ENCODE results near the gene AMOTL1.

DNA sequence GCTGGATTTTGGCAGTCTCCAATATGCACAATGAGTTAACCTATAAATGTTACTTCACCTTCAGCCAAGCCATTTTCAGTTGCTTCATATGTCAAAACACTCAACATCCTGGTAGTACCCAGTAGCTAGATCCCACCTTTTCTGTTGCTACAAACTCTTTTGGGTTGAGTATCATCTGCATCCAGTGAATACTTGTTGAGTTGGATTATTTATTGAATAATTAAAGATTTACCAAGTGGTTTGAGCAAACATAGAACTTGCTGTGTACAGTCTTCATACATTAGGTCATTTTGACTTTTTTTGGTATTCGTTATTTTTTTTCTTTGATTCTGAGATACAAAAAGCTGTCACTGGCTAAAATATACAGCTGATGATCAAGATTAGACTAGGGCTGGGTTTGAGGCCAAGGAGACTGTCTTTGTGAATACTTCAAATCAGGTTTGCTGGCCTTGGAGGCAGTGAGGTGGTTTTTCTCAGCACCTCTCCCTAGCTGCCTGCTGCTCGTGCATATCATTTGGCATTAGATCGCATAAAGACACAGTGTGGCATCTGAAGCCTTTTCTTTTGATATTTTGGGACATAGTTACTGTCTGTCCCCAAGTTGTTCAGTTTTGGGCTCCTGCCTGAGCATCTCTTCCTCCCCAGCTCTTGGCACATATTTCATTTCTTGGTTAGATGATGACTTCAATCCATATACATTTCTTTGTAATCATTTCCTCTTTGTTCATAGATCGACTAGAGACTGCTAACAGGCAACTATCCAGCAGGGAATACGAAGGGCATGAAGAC lies 62.8 kb downstream of the AMOTL1 start:
- TF ChIP-seq, protein P1, sequence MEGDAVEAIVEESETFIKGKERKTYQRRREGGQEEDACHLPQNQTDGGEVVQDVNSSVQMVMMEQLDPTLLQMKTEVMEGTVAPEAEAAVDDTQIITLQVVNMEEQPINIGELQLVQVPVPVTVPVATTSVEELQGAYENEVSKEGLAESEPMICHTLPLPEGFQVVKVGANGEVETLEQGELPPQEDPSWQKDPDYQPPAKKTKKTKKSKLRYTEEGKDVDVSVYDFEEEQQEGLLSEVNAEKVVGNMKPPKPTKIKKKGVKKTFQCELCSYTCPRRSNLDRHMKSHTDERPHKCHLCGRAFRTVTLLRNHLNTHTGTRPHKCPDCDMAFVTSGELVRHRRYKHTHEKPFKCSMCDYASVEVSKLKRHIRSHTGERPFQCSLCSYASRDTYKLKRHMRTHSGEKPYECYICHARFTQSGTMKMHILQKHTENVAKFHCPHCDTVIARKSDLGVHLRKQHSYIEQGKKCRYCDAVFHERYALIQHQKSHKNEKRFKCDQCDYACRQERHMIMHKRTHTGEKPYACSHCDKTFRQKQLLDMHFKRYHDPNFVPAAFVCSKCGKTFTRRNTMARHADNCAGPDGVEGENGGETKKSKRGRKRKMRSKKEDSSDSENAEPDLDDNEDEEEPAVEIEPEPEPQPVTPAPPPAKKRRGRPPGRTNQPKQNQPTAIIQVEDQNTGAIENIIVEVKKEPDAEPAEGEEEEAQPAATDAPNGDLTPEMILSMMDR (conservative IDR thresholded peaks at IDR 0.05), result no peak
- TF ChIP-seq ZFX (IDR thresholded peaks at IDR 0.05), result no peak
